IPS-18a (cell line): ENCODE measurements around the gene SMPD3.
"Not testable (repeated sequence)": the region's sequence is repeated elsewhere in the genome, so short reads cannot be mapped to it uniquely, and the experiment has no call there.

ENCODE experiments used
- H3K27ac ChIP-seq: one replicate; pipeline ENCODE4 v1.5.1; 2013; ENCODE audit warnings: low read length
- H3K27me3 ChIP-seq: one replicate; pipeline ENCODE4 v1.6.1; 2013; ENCODE audit warnings: mild to moderate bottlenecking, low read length; ENCODE audit not compliant: control insufficient read depth, insufficient read depth
- H3K36me3 ChIP-seq: one replicate; pipeline ENCODE4 v1.6.1; 2013; ENCODE audit warnings: low read depth, low read length; ENCODE audit not compliant: control insufficient read depth
- H3K4me1 ChIP-seq: one replicate; pipeline ENCODE4 v1.6.1; 2013; ENCODE audit warnings: low read depth, low read length; ENCODE audit not compliant: control insufficient read depth
- H3K4me3 ChIP-seq: one replicate; pipeline ENCODE4 v1.5.1; 2013; ENCODE audit warnings: low read length
- H3K9ac ChIP-seq: one replicate; pipeline ENCODE4 v1.6.1; 2013; ENCODE audit warnings: mild to moderate bottlenecking, low read length, moderate library complexity
- H3K9me3 ChIP-seq: one replicate; pipeline ENCODE4 v1.6.1; 2013; ENCODE audit warnings: low read depth, low read length; ENCODE audit not compliant: control insufficient read depth

The SMPD3 gene

GRCh38 chr16:68448360-68448970 is at the start of gene SMPD3:
Gene SMPD3 (minus strand): TSS chr16:68448508. CDS start chr16:68372181, 76,327 bp downstream.
- peaks cover 5% of the 10 kb centered on the region for H3K4me1 ChIP-seq
- no peak within 1 kb of the TSS for H3K27ac ChIP-seq
- no peaks in the 10 kb centered on the region for H3K9me3 ChIP-seq
- H3K27me3 ChIP-seq: peaks cover 27% of the 10 kb centered on the region
- peak within 1 kb of the TSS; percentile 75 for H3K4me3 ChIP-seq
- H3K9ac ChIP-seq: peak within 1 kb of the TSS; percentile 15
- no peaks in the 10 kb centered on the region for H3K36me3 ChIP-seq

GRCh38 chr16:68496689-68497088 is 48.4 kb upstream of the SMPD3 start:
- H3K4me3 ChIP-seq: no peak overlapping the region
- no peaks in the 10 kb centered on the region for H3K4me1 ChIP-seq
- no peak overlapping the region for H3K27ac ChIP-seq

GRCh38 chr16:68494261-68494660 is 46.0 kb upstream of the SMPD3 start:
- not testable (repeated sequence) for H3K27me3 ChIP-seq, H3K9me3 ChIP-seq, H3K36me3 ChIP-seq, H3K4me3 ChIP-seq, H3K9ac ChIP-seq, H3K27ac ChIP-seq
- H3K4me1 ChIP-seq: peaks cover 11% of the 10 kb centered on the region

More at GRCh38 chr16:68496689-68497088, 48.4 kb upstream of the SMPD3 start:
- no peaks in the 10 kb centered on the region for H3K36me3 ChIP-seq
- H3K9me3 ChIP-seq: no peaks in the 10 kb centered on the region
- no peaks in the 10 kb centered on the region for H3K27me3 ChIP-seq
- H3K9ac ChIP-seq: no peak overlapping the region

- Histone ChIP-seq H3K27me3 (no peaks in the 10 kb centered on the region), H3K9ac (no peak overlapping the region), H3K4me1 (peaks cover 11% of the 10 kb centered on the region), H3K27ac (no peak overlapping the region), H3K4me3 (no peak overlapping the region), H3K36me3 (no peaks in the 10 kb centered on the region), H3K9me3 (no peaks in the 10 kb centered on the region)
Observed at GRCh38 chr16:68493412-68494070, 45.2 kb upstream of the SMPD3 start.

GRCh38 chr16:68492543-68493411 is 44.5 kb upstream of the SMPD3 start:
- peaks cover 11% of the 10 kb centered on the region for H3K4me1 ChIP-seq
- H3K4me3 ChIP-seq: no peak overlapping the region
- no peaks in the 10 kb centered on the region for H3K9me3 ChIP-seq
- H3K27ac ChIP-seq: no peak overlapping the region
- no peaks in the 10 kb centered on the region for H3K36me3 ChIP-seq
- H3K27me3 ChIP-seq: no peaks in the 10 kb centered on the region
- no peak overlapping the region for H3K9ac ChIP-seq

- Histone ChIP-seq H3K4me3 (no peak overlapping the region), H3K4me1 (peaks cover 13% of the 10 kb centered on the region), H3K27ac (no peak overlapping the region), H3K36me3 (no peaks in the 10 kb centered on the region), H3K27me3 (no peaks in the 10 kb centered on the region), H3K9me3 (no peaks in the 10 kb centered on the region), H3K9ac (no peak overlapping the region)
Observed at GRCh38 chr16:68492151-68492542, 43.8 kb upstream of the SMPD3 start.

- H3K27ac ChIP-seq: no peak overlapping the region
- no peak overlapping the region for H3K4me3 ChIP-seq
- H3K9me3 ChIP-seq: no peaks in the 10 kb centered on the region
- no peaks in the 10 kb centered on the region for H3K27me3 ChIP-seq
- H3K9ac ChIP-seq: no peak overlapping the region
- no peaks in the 10 kb centered on the region for H3K36me3 ChIP-seq
- peaks cover 19% of the 10 kb centered on the region for H3K4me1 ChIP-seq
Observed at GRCh38 chr16:68491576-68491950, 43.3 kb upstream of the SMPD3 start.

GRCh38 chr16:68490829-68491575 is 42.7 kb upstream of the SMPD3 start:
- no peak overlapping the region for H3K9ac ChIP-seq
- no peak overlapping the region for H3K27ac ChIP-seq
- no peak overlapping the region for H3K4me3 ChIP-seq
- no peaks in the 10 kb centered on the region for H3K27me3 ChIP-seq
- H3K36me3 ChIP-seq: no peaks in the 10 kb centered on the region
- H3K4me1 ChIP-seq: peaks cover 22% of the 10 kb centered on the region
- no peaks in the 10 kb centered on the region for H3K9me3 ChIP-seq

- Histone ChIP-seq H3K36me3 (no peaks in the 10 kb centered on the region), H3K4me1 (peaks cover 22% of the 10 kb centered on the region), H3K4me3 (no peak overlapping the region), H3K9me3 (no peaks in the 10 kb centered on the region), H3K9ac (no peak overlapping the region), H3K27me3 (no peaks in the 10 kb centered on the region), H3K27ac (no peak overlapping the region)
Observed at GRCh38 chr16:68490358-68490757, 42.0 kb upstream of the SMPD3 start.

GRCh38 chr16:68488554-68488953 is 40.2 kb upstream of the SMPD3 start:
- Histone ChIP-seq H3K27ac (no peak overlapping the region), H3K9ac (no peak overlapping the region), H3K4me3 (no peak overlapping the region), H3K9me3 (no peaks in the 10 kb centered on the region), H3K27me3 (no peaks in the 10 kb centered on the region), H3K4me1 (peaks cover 22% of the 10 kb centered on the region), H3K36me3 (no peaks in the 10 kb centered on the region)

- Histone ChIP-seq H3K4me1 (peaks cover 22% of the 10 kb centered on the region), H3K9ac (no peak overlapping the region), H3K27me3 (no peaks in the 10 kb centered on the region), H3K9me3 (no peaks in the 10 kb centered on the region), H3K4me3 (no peak overlapping the region), H3K27ac (no peak overlapping the region), H3K36me3 (no peaks in the 10 kb centered on the region)
Observed at GRCh38 chr16:68487669-68488068, 39.4 kb upstream of the SMPD3 start.
